Astrocyte of the cerebellum (primary cell): Measurements from ENCODE around the gene PIK3CA.
A peak's percentile ranks its signal among the peaks of the same experiment; 100 is the strongest.

ENCODE experiments used
- DNase-seq: peaks from one replicate; pipeline ENCODE4 v3.0.0-alpha.2; 2011; ENCODE audit warnings: low read depth
- H3K4me3 ChIP-seq: 2 replicates; pipeline ENCODE4 v1.5.1; 2011; ENCODE audit warnings: mild to moderate bottlenecking, low read depth, low read length, moderate library complexity
- CTCF ChIP-seq: IDR thresholded peaks from 2 replicates; pipeline ENCODE4 v1.5.1; 2012; ENCODE audit warnings: low read length, low read depth, moderate library complexity, mild to moderate bottlenecking; ENCODE audit errors: missing control alignments
- in situ Hi-C: cut with HindIII; loops from 2 replicates; pipeline ENCODE4 v1.10.0; 2017; ENCODE audit warnings: low sequenced_read_pairs

Gene PIK3CA

GRCh38 chr3:179147873-179148615 is at the start of gene PIK3CA:
PIK3CA (plus strand) TSS chr3:179148357; CDS start chr3:179198826, 50,469 bp downstream.
- in situ Hi-C loops = no loop called here
- no peak for TF ChIP-seq CTCF
- peak within 1 kb of the TSS; percentile 91 for H3K4me3 ChIP-seq
- peak; percentile 97 for DNase-seq

- no peak for DNase-seq
- TF ChIP-seq CTCF = no peak
- in situ Hi-C loops = no loop called here
- H3K4me3 ChIP-seq = no peak overlapping the region
Observed at GRCh38 chr3:179098388-179099077, 49.6 kb upstream of the PIK3CA start.

- in situ Hi-C loops = loop anchor here (25.0 kb wide), 1 partner anchor 212 kb away; the partner anchor contains the start of gene ZNF639
- no peak for DNase-seq
- no peak for TF ChIP-seq CTCF
- no peak overlapping the region for H3K4me3 ChIP-seq
Observed at GRCh38 chr3:179100652-179101051, 47.5 kb upstream of the PIK3CA start.

- H3K4me3 ChIP-seq = no peak overlapping the region
- no peak for TF ChIP-seq CTCF
- in situ Hi-C loops = loop anchor here (5.0 to 25.0 kb wide), 2 partner anchors 94 to 206 kb away; partner anchors contain the start of gene ZNF639
- DNase-seq = no peak
Observed at GRCh38 chr3:179105881-179106280, 42.3 kb upstream of the PIK3CA start.

GRCh38 chr3:179107617-179108016 is 40.5 kb upstream of the PIK3CA start:
- in situ Hi-C loops = loop anchor here (5.0 to 25.0 kb wide), 2 partner anchors 95 to 205 kb away; partner anchors contain the start of gene ZNF639
- H3K4me3 ChIP-seq = no peak overlapping the region
- no peak for TF ChIP-seq CTCF
- no peak for DNase-seq

GRCh38 chr3:179108086-179108485 is 40.1 kb upstream of the PIK3CA start:
- in situ Hi-C loops = loop anchor here (5.0 to 25.0 kb wide), 2 partner anchors 96 to 204 kb away; partner anchors contain the start of gene ZNF639
- H3K4me3 ChIP-seq = no peak overlapping the region
- DNase-seq = no peak

More at GRCh38 chr3:179108086-179108485, 40.1 kb upstream of the PIK3CA start:
- no peak for TF ChIP-seq CTCF
